Measurements from ENCODE around the gene C1orf74. TPM values are rescaled to one million over a fixed set of nuclear protein-coding genes. Genes with fewer than 3 reads are reported as not detected.

C1orf74 gene
- total RNA-seq, 4 donors from 2014 or later = 2.3 to 3.7 (median 2.8) TPM

GRCh38 chr1:209791920-209792319, 7.6 kb upstream of the C1orf74 start:
- WGBS, 2 donors = 50 to 74% methylated on average over 1 of the region's 1 CpG
- intact Hi-C loops (cut with DNase I; ENCODE audit: low total_unique reads) = no loop called here
- TF ChIP-seq CTCF (IDR thresholded peaks at IDR 0.05) (no peak), POLR2A (IDR thresholded peaks at IDR 0.05) (no peak)
- H3K4me3 ChIP-seq (ENCODE audit: low read depth, poor library complexity, severe bottlenecking) = no peak overlapping the region
- DNase-seq (ENCODE audit: low spot score in 2 of 2) = no peak

DNA sequence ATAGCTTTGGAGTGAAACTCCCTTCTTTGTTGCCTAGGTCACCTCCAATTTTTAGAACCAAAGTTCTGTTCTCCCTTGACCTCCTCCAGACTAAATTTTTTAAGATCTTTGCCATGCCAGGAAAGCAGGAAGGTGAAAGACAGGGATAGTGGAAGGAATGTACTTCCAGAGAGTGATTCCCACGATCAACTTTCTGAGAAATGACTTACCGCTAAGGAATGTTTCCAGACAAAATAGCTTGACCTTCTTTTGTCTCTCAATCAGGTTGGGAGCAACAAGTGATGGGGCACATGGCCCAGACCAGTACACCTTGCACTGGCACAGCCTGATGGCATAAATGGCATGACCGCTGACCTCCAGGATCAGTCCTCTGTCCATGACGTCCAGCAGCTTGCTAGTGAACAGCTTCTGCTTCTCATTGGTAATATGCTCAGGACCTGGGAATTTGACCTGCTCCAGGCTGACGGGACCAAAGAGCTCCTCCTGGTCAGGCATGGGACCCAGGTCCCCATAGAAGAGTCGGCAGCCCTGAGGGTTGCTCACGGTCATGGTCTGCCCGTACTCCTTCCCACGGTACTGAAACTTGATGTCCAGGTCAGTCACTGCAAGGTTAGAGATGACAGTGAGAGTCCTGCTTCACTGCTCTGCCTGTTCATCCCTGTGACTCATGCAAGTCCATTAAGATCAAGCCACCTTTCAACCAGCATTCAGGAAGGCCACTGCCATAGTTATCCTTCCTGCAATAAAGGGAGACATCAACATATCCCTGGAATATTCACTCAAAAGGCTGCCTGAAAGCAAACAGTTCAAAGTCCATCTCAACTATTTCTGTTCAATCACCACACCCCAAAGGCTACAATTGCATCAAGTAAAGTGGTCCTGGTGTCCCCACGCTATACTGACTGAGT, 6.2 kb upstream of the C1orf74 start:
- no peak for DNase-seq (ENCODE audit: low spot score in 2 of 2)

GRCh38 chr1:209789245-209789644, 4.9 kb upstream of the C1orf74 start:
- intact Hi-C loops (cut with DNase I; ENCODE audit: low total_unique reads) = no loop called here
- H3K4me3 ChIP-seq (ENCODE audit: low read depth, poor library complexity, severe bottlenecking) = no peak overlapping the region
- no peak for DNase-seq (ENCODE audit: low spot score in 2 of 2)
- WGBS, 2 donors = 88 to 92% methylated on average over 1 of the region's 1 CpG
- TF ChIP-seq CTCF (IDR thresholded peaks at IDR 0.05) = no peak
- no peak for TF ChIP-seq POLR2A (IDR thresholded peaks at IDR 0.05)

More for the DNA sequence above, 6.2 kb upstream of the C1orf74 start:
- no peak overlapping the region for H3K4me3 ChIP-seq (ENCODE audit: low read depth, poor library complexity, severe bottlenecking)
- intact Hi-C loops (cut with DNase I; ENCODE audit: low total_unique reads) = no loop called here
- WGBS, 2 donors = 84 to 93% methylated on average over 9 to 10 of the region's 10 CpGs
- TF ChIP-seq CTCF (IDR thresholded peaks at IDR 0.05) (no peak), POLR2A (IDR thresholded peaks at IDR 0.05) (no peak)

DNA sequence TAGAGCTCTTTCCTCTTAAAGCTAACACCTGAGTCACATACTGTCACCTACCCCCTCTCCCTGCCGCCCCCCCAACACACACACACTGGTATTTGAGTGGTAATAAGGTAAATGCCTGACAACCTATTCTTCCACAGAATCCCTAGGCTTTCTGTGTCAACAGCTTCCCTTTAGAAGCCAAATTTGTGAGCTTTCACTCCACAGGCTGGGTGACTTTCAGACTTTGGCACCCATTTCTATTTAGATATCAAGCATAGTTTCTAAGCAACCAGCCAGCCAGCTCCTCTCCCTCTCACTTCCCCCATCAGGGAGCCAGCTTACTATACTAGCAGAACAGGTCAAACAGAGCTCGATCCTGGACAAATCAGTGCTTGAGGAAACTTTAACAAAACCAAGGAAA, 3.2 kb upstream of the C1orf74 start:
- 30 to 31% methylated on average over 2 of the region's 2 CpGs for WGBS, 2 donors
- TF ChIP-seq CTCF (IDR thresholded peaks at IDR 0.05) (no peak), POLR2A (IDR thresholded peaks at IDR 0.05) (no peak)
- peak in 1 of 2 donors; percentile 57 for DNase-seq (ENCODE audit: low spot score in 2 of 2)
- no peak overlapping the region for H3K4me3 ChIP-seq (ENCODE audit: low read depth, poor library complexity, severe bottlenecking)
- intact Hi-C loops (cut with DNase I; ENCODE audit: low total_unique reads) = loop anchor here (1.0 kb wide), 1 partner anchor 31 kb away; no protein-coding TSS in a partner anchor

DNA sequence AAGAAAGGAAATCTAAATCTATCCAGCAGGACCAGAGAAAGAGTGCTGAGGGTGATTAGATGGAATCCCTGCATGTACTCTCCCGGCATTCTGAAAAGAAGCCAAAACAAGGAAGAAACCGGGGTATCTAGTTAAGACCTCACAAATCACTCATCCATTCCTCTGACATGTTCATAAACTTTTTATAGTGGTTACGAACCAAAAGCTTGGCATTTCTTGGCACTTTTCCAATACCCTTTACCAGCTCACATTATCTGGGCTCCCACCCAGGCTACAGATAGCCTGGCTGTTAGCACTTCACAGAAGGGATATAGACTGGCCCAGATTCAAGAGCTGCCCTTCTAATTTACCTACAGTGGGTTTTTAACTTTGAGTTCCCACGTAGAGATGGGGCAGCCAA, 1.8 kb upstream of the C1orf74 start:
- WGBS, 2 donors = 49 to 65% methylated on average over 4 of the region's 4 CpGs
- intact Hi-C loops (cut with DNase I; ENCODE audit: low total_unique reads) = no loop called here
- H3K4me3 ChIP-seq (ENCODE audit: low read depth, poor library complexity, severe bottlenecking) = no peak overlapping the region
- DNase-seq (ENCODE audit: low spot score in 2 of 2) = no peak
- no peak for TF ChIP-seq CTCF (IDR thresholded peaks at IDR 0.05)
- TF ChIP-seq POLR2A (IDR thresholded peaks at IDR 0.05) = no peak
